Esophagus muscularis mucosa (tissue), 4 donors: ENCODE measurements around the gene TMEM217.

Experiments used
- CTCF ChIP-seq, 3 experiments: fragments of 200-600 bp in 2 of 3; fragments of 450-650 bp in 1 of 3; sonication (generic) in 2 of 3; IDR thresholded peaks; one replicate each; pipeline ENCODE4 v1.5.1; 2017 to 2019; ENCODE audit warnings: antibody characterized with exemption in 3 of 3, mild to moderate bottlenecking in 2 of 3, moderate library complexity in 1 of 3
- EP300 ChIP-seq: sonication (generic); formaldehyde crosslinking; IDR thresholded peaks from one replicate; pipeline ENCODE4 v1.6.1; 2017; ENCODE audit warnings: antibody characterized with exemption
- POLR2A ChIP-seq: fragments of 450-650 bp; IDR thresholded peaks from one replicate; pipeline ENCODE4 v1.6.1; 2017; ENCODE audit warnings: antibody characterized with exemption, moderate library complexity, mild to moderate bottlenecking, low read depth
- POLR2AphosphoS5 ChIP-seq, 2 donors: sonication (generic); formaldehyde crosslinking; IDR thresholded peaks; one replicate each; pipeline ENCODE4 v1.6.1; 2017; ENCODE audit warnings: antibody characterized with exemption in 2 of 2

GRCh38 chr6:37175332-37176267 is 82.3 kb downstream of the TMEM217 start:
- TF ChIP-seq POLR2A (no peak), CTCF (IDR thresholded peaks at IDR 0.05) (no peak), POLR2AphosphoS5 (IDR thresholded peaks at IDR 0.05) (no peak), EP300 (no peak)
